Heart left ventricle (tissue), 16 donors: ENCODE measurements around the gene IL3RA. TPM values are rescaled to one million over a fixed set of nuclear protein-coding genes. Genes with fewer than 3 reads are reported as not detected.
"Not testable (repeated sequence)": the region's sequence is repeated elsewhere in the genome, so short reads cannot be mapped to it uniquely, and the experiment has no call there.

Experiments used
- ATAC-seq, 4 donors: fragments of 200-7000 bp; cut with Tn5 transposase; one replicate each; pipeline ENCODE4 v1.9.1; 2020 to 2022; ENCODE audit warnings: moderate library complexity in 4 of 4, mild to moderate bottlenecking in 3 of 4, moderate number of reproducible peaks in 1 of 4
- DNase-seq, 5 donors: peaks; one replicate each; pipeline ENCODE4 v3.0.0-alpha.2; 2020
- H3K27ac ChIP-seq, 12 donors: fragments of 200-600 bp; sonication (generic) in 4 of 12; one replicate each; pipeline versions ENCODE4 v1.5.0 to v1.8.0; 2016 to 2022; ENCODE audit warnings: mild to moderate bottlenecking in 2 of 12
- H3K27me3 ChIP-seq, 9 donors: fragments of 200-600 bp; sonication (generic) in 2 of 9; one replicate each; pipeline versions ENCODE4 v1.5.1 to v1.8.0; 2016 to 2022; ENCODE audit warnings: mild to moderate bottlenecking in 3 of 9
- H3K36me3 ChIP-seq, 9 donors: fragments of 200-600 bp; sonication (generic) in 2 of 9; one replicate each; pipeline versions ENCODE4 v1.5.0 to v1.8.0; 2018 to 2022; ENCODE audit warnings: mild to moderate bottlenecking in 2 of 9
- H3K4me1 ChIP-seq, 12 donors: fragments of 200-600 bp; sonication (generic) in 4 of 12; one replicate each; pipeline versions ENCODE4 v1.5.0 to v1.8.0; 2016 to 2022; ENCODE audit warnings: mild to moderate bottlenecking in 3 of 12
- H3K4me3 ChIP-seq, 12 donors: fragments of 200-600 bp; sonication (generic) in 4 of 12; one replicate each; pipeline versions ENCODE4 v1.5.0 to v1.8.0; 2017 to 2022; ENCODE audit warnings: mild to moderate bottlenecking in 9 of 12, moderate library complexity in 4 of 12
- H3K9me3 ChIP-seq, 12 donors: fragments of 200-600 bp; sonication (generic) in 4 of 12; one replicate each; pipeline versions ENCODE4 v1.5.0 to v1.8.0; 2016 to 2022; ENCODE audit warnings: mild to moderate bottlenecking in 1 of 12
- POLR2A ChIP-seq, 2 donors: fragments of 450-650 bp; IDR thresholded peaks; one replicate each; pipeline ENCODE4 v1.6.1; 2017; ENCODE audit warnings: antibody characterized with exemption in 2 of 2, mild to moderate bottlenecking in 2 of 2, moderate library complexity in 2 of 2
- WGBS, 4 donors: extraction: QIAGEN DNeasy Blood & Tissue Kit in 2 of 4; methylation state at CpG; one replicate each; pipeline versions ENCODE4 v1.1.5 to v1.1.7; 2013 to 2018; 5-methylcytosine and 5-hydroxymethylcytosine counted together
- intact Hi-C, 10 donors: fragments of 100-400 bp; cut with DNase I; formaldehyde crosslinking; loops; one replicate each; pipeline versions ENCODE4 v1.11.1 to v1.14.2; 2022
- polyA plus RNA-seq, 2 donors: library from polyadenylated mRNA; stranded (reverse); fragments of 200-250 nt; gene quantifications; one replicate each; pipeline ENCODE4 v1.2.3, GENCODE V29; 2013
- total RNA-seq, 9 donors: library from RNA; depleted of rRNA in 2 of 9; stranded (reverse); fragments of >200 nt in 2 of 9; fragmentation: NEBNext Ultra II Directional in 3 of 9; extraction: Animal tissue kit (Norgen Biotek cat#: 25700) in 3 of 9; gene quantifications; one replicate each; pipeline versions ENCODE4 v1.1.0 to v1.2.4, GENCODE V29; 2016 to 2023
- TF ChIP-seq, protein P1 (sequence below), 12 donors: fragments of 200-600 bp; sonication (generic) in 4 of 12; IDR thresholded peaks; one replicate each; pipeline versions ENCODE4 v1.5.0 to v1.8.0; 2018 to 2022; ENCODE audit warnings: antibody characterized with exemption in 12 of 12, mild to moderate bottlenecking in 5 of 12
- donor health status: ischemic (EF 13 %, LVEDD 7.1; RV severe dilation, severe dysfunction).
- donor health status: healthy with polysubstance abuse.
- donor health status: DM: no; HTN: yes; CAD: no.
- donor health status: DM: no; HTN: no; CAD: no.
- donor health status: ischemic (EF 25% LVEDD 6.9; RV normal size, moderate dysfunction).
- donor health status: ischemic (EF 25% LVEDD 5.7; RV mildly dilated, moderate dysfunction).
- donor health status: healthy.
- donor health status: DM: yes; HTN: yes; CAD: no.
- donor health status: ischemic (EF 35%, LVEDD 5.7; RV mildly dilated, moderate dysfunction).
- donor health status: nonischemic (EF 11% LVEDD 7.7; RV severe dilation, severe dysfunction).
- donor health status: DM: yes; HTN: yes; CAD: no.
- donor health status: PGD.
- donor health status: ischemic (EF 29% LVEDD 5.4; RV normal size, mild dysfunction).
- donor health status: nonischemic (EF 23%, LVEDD 6.1; RV moderate dilation, normal function).

IL3RA gene
- total and polyA plus RNA-seq, 11 donors = 3.2 to 20.4 (median 4.7) TPM

DNA sequence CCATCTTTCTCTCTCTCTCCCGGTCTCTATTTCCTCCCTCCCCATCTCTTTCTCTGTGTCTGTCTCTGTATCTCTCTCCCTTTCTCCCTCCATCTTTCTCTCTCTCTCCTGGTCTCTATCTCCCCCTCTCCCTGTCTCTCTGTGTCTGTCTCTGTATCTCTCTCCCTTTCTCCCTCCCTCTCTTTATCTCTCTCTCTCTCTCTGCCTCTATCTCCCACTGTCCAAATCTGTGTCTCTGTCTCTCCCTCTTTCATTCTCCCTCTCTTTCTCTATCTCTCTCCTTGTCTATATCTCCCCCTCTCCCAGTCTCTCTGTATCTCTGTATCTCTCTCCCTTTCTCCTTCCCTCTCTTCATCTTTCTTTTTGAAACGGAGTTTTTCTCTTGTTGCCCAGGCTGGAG is 23.6 kb downstream of the IL3RA start:
- no peak for TF ChIP-seq POLR2A (IDR thresholded peaks at IDR 0.05)
- TF ChIP-seq, protein P1, sequence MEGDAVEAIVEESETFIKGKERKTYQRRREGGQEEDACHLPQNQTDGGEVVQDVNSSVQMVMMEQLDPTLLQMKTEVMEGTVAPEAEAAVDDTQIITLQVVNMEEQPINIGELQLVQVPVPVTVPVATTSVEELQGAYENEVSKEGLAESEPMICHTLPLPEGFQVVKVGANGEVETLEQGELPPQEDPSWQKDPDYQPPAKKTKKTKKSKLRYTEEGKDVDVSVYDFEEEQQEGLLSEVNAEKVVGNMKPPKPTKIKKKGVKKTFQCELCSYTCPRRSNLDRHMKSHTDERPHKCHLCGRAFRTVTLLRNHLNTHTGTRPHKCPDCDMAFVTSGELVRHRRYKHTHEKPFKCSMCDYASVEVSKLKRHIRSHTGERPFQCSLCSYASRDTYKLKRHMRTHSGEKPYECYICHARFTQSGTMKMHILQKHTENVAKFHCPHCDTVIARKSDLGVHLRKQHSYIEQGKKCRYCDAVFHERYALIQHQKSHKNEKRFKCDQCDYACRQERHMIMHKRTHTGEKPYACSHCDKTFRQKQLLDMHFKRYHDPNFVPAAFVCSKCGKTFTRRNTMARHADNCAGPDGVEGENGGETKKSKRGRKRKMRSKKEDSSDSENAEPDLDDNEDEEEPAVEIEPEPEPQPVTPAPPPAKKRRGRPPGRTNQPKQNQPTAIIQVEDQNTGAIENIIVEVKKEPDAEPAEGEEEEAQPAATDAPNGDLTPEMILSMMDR (IDR thresholded peaks at IDR 0.05) = no peak
- intact Hi-C loops = no loop called here
- H3K36me3 ChIP-seq = peaks cover 3 to 59% (median 18%) of the 10 kb centered on the region in 9 donors
- H3K27me3 ChIP-seq = no peaks in the 10 kb centered on the region
- no peak overlapping the region for H3K4me3 ChIP-seq
- 85 to 90% (median 87%) methylated on average over 2 of the region's 2 CpGs for WGBS, 4 donors
- peaks cover 0 to 16% (median 6%) of the 10 kb centered on the region in 12 donors for H3K9me3 ChIP-seq
- peaks cover 0 to 5% (median 0%) of the 10 kb centered on the region in 12 donors for H3K4me1 ChIP-seq
- no peak overlapping the region for H3K27ac ChIP-seq
- DNase-seq (no peak), ATAC-seq (no peak)

DNA sequence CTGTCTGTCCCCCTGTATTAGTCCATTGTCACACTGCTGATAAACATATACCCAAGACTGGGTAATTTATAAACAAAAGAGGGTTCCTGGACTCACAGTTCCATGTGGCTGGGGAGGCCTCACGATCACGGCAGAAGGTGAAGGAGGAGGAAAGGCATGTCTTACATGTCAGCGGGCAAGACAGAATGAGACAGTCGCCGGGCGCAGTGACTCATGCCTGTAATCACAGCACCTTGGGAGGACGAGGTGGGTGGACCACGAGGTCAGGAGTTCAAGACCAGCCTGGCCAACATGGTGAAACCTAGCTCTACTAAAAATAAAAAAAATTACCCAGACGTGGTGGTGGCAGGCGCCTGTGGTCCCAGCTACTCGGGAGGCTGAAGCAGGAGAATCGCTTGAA is 24.7 kb downstream of the IL3RA start:
- peaks cover 3 to 59% (median 18%) of the 10 kb centered on the region in 9 donors for H3K36me3 ChIP-seq
- no peak overlapping the region for H3K4me3 ChIP-seq
- ATAC-seq = no peak
- H3K27me3 ChIP-seq = no peaks in the 10 kb centered on the region
- intact Hi-C loops = no loop called here
- TF ChIP-seq, protein P1 (IDR thresholded peaks at IDR 0.05) = no peak
- no peak for TF ChIP-seq POLR2A (IDR thresholded peaks at IDR 0.05)
- peaks cover 0 to 16% (median 6%) of the 10 kb centered on the region in 12 donors for H3K9me3 ChIP-seq
- no peak overlapping the region for H3K27ac ChIP-seq
- 78 to 90% (median 86%) methylated on average over 12 of the region's 12 CpGs for WGBS, 4 donors
- no peaks in the 10 kb centered on the region for H3K4me1 ChIP-seq
- peak in 1 of 5 donors; percentile 11 for DNase-seq

DNA sequence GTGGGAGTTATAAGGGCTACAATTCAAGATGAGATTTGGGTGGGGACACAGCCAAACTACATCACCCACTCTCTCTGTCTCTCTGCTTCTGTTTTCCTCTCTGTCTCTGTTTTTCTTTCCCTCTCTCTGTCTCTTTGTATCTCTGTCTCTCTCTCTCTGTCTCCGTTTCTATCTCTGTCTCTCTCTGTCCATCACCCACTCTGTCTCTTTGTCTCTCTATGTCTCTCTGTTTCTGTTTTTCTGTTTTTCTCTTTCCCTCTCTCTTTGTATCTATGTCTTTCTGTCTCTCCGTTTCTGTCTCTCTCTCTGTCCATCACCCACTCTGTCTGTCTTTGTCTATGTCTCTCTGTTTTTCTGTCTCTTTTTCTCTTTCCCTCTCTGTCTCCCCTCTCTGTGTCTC is 25.3 kb downstream of the IL3RA start:
- Histone ChIP-seq H3K4me3 (no peak overlapping the region), H3K27me3 (no peaks in the 10 kb centered on the region), H3K4me1 (no peaks in the 10 kb centered on the region), H3K36me3 (peaks cover 3 to 57% (median 18%) of the 10 kb centered on the region in 9 donors), H3K27ac (no peak overlapping the region), H3K9me3 (peaks cover 0 to 16% (median 6%) of the 10 kb centered on the region in 12 donors)
- intact Hi-C loops = no loop called here
- ATAC-seq (no peak), DNase-seq (no peak)
- TF ChIP-seq, protein P1 (IDR thresholded peaks at IDR 0.05) = no peak
- TF ChIP-seq POLR2A (IDR thresholded peaks at IDR 0.05) = no peak
- WGBS, 4 donors = 93 to 97% (median 95%) methylated on average over 2 of the region's 2 CpGs

DNA sequence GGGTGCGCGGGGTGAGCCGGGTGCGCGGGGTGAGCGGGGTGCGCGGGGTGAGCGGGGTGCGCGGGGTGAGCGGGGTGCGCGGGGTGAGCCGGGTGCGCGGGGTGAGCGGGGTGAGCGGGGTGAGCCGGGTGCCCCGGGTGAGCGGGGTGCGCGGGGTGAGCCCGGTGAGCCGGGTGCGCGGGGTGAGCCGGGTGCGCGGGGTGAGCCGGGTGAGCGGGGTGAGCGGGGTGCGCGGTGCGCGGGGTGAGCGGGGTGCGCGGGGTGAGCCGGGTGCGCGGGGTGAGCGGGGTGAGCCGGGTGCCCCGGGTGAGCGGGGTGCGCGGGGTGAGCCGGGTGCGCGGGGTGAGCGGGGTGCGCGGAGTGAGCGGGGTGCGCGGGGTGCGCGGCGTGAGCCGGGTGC is 29.8 kb downstream of the IL3RA start:
- H3K9me3 ChIP-seq, H3K27me3 ChIP-seq, H3K27ac ChIP-seq, ATAC-seq, intact Hi-C loops, H3K4me1 ChIP-seq, H3K4me3 ChIP-seq: not testable (repeated sequence)
- peaks cover 0 to 34% (median 7%) of the 10 kb centered on the region in 9 donors for H3K36me3 ChIP-seq
- WGBS, 4 donors = 90 to 100% (median 92%) methylated on average over 1 to 55 of the region's 63 CpGs
- peak in 1 of 5 donors; percentile 28 for DNase-seq

DNA sequence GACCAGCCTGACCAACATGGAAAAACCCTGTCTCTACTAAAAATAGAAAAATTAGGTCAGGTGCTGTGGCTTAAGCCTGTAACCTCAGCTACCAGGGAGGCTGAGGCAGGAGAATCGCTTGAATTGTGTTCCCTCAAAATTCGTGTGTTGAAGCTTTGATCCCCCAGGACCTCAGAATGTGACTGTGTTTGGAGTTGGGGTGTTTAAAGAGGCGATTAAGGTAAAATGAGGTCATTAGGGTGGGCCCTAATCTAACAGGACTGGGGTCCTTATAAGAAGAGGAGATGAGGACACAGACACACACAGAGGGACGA is 31.8 kb downstream of the IL3RA start:
- no peaks in the 10 kb centered on the region for H3K9me3 ChIP-seq
- intact Hi-C loops = no loop called here
- H3K4me3 ChIP-seq = no peak overlapping the region
- 81 to 88% (median 82%) methylated on average over 4 of the region's 4 CpGs for WGBS, 4 donors
- H3K27ac ChIP-seq = no peak overlapping the region
- TF ChIP-seq, protein P1 (IDR thresholded peaks at IDR 0.05) = no peak
- no peak for TF ChIP-seq POLR2A (IDR thresholded peaks at IDR 0.05)
- no peaks in the 10 kb centered on the region for H3K27me3 ChIP-seq
- no peaks in the 10 kb centered on the region for H3K4me1 ChIP-seq
- DNase-seq = no peak
- no peak for ATAC-seq
- H3K36me3 ChIP-seq = peaks cover 0 to 21% (median 6%) of the 10 kb centered on the region in 9 donors
